A549 (cell line): ENCODE results near the gene RPL21.
"Not testable (repeated sequence)": the region's sequence is repeated elsewhere in the genome, so short reads cannot be mapped to it uniquely, and the experiment has no call there.

Source experiments
- CBX2 ChIP-seq: fragments of 200-600 bp; sonication (generic); IDR thresholded peaks from 2 replicates; pipeline ENCODE4 v1.6.1; 2016; ENCODE audit warnings: low read depth, mild to moderate bottlenecking, borderline replicate concordance
- CEBPB ChIP-seq, 2 experiments: fragments of >200 bp in 1 of 2; sonication (Bioruptor Twin) in 1 of 2; formaldehyde crosslinking in 1 of 2; IDR thresholded peaks; 2 replicates each; pipeline ENCODE4 v1.6.1; 2012 to 2016
- JUNB ChIP-seq: fragments of >200 bp; sonication (Bioruptor Twin); formaldehyde crosslinking; IDR thresholded peaks from 2 replicates; pipeline ENCODE4 v1.6.1; 2016
- MAZ ChIP-seq: fragments of 150-350 bp; IDR thresholded peaks from 2 replicates; pipeline ENCODE4 v1.6.1; 2014; ENCODE audit warnings: antibody characterized with exemption, low read depth, low read length, borderline replicate concordance
- PHF8 ChIP-seq: fragments of 200-600 bp; sonication (generic); IDR thresholded peaks from 2 replicates; pipeline ENCODE4 v1.6.1; 2016; ENCODE audit warnings: low read depth, mild to moderate bottlenecking, antibody characterized with exemption, moderate library complexity, borderline replicate concordance
- POLR2A ChIP-seq: IDR thresholded peaks from 2 replicates; pipeline ENCODE4 v1.6.1; 2012; ENCODE audit warnings: mild to moderate bottlenecking, low read length
- RARB ChIP-seq: fragments of 250-450 bp; sonication (Bioruptor Pico); IDR thresholded peaks from 2 replicates; pipeline ENCODE4 v1.8.0; 2021; ENCODE audit warnings: mild to moderate bottlenecking, moderate library complexity
- RNF2 ChIP-seq: fragments of 200-600 bp; sonication (generic); IDR thresholded peaks from 2 replicates; pipeline ENCODE4 v1.6.1; 2016; ENCODE audit warnings: low read depth, mild to moderate bottlenecking, antibody characterized with exemption, moderate library complexity, borderline replicate concordance
- SMC3 ChIP-seq: fragments of >200 bp; sonication (Bioruptor Twin); formaldehyde crosslinking; IDR thresholded peaks from 3 replicates; pipeline ENCODE4 v1.6.1; 2018; ENCODE audit warnings: inconsistent platforms
- ZNF302 ChIP-seq: fragments of 250-450 bp; sonication (Bioruptor Pico); IDR thresholded peaks from 2 replicates; pipeline ENCODE4 v1.9.0; 2021; ENCODE audit warnings: inconsistent platforms, mild to moderate bottlenecking, moderate library complexity
- TF ChIP-seq, protein P1 (sequence below): fragments of >200 bp; sonication (Bioruptor Twin); formaldehyde crosslinking; IDR thresholded peaks from 3 replicates; pipeline ENCODE4 v1.5.1; 2016
- TF ChIP-seq, protein P2 (sequence below): fragments of 250-450 bp; sonication (Bioruptor Pico); IDR thresholded peaks from 2 replicates; pipeline ENCODE4 v1.5.0; 2021; ENCODE audit warnings: mild to moderate bottlenecking, moderate library complexity, borderline replicate concordance

DNA sequence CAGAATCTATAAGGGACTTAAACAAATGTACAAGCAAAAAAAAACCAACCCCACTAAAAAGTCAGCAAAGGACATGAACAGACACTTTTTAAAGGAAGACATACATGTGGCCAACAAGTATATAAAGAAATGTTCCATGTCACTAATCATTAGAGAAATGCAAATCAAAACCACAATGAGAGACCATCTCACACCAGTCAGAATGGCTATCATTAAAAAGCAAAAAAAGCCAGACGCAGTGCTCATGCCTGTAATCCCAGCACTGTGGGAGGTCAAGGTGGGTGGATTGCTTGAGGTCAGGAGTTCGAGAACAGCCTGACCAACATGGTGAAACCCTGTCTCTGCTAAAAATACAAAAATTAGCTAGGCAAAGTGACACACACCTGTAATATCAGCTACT lies 29.3 kb upstream of the RPL21 start:
- TF ChIP-seq RNF2; POLR2A; RARB (CRISPR knock-in tag); CBX2; CEBPB (IDR thresholded peaks at IDR 0.05); JUNB; PHF8; SMC3; ZNF302; MAZ: not testable (repeated sequence)
- TF ChIP-seq, protein P1, sequence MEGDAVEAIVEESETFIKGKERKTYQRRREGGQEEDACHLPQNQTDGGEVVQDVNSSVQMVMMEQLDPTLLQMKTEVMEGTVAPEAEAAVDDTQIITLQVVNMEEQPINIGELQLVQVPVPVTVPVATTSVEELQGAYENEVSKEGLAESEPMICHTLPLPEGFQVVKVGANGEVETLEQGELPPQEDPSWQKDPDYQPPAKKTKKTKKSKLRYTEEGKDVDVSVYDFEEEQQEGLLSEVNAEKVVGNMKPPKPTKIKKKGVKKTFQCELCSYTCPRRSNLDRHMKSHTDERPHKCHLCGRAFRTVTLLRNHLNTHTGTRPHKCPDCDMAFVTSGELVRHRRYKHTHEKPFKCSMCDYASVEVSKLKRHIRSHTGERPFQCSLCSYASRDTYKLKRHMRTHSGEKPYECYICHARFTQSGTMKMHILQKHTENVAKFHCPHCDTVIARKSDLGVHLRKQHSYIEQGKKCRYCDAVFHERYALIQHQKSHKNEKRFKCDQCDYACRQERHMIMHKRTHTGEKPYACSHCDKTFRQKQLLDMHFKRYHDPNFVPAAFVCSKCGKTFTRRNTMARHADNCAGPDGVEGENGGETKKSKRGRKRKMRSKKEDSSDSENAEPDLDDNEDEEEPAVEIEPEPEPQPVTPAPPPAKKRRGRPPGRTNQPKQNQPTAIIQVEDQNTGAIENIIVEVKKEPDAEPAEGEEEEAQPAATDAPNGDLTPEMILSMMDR: not testable (repeated sequence)
- TF ChIP-seq, protein P2, sequence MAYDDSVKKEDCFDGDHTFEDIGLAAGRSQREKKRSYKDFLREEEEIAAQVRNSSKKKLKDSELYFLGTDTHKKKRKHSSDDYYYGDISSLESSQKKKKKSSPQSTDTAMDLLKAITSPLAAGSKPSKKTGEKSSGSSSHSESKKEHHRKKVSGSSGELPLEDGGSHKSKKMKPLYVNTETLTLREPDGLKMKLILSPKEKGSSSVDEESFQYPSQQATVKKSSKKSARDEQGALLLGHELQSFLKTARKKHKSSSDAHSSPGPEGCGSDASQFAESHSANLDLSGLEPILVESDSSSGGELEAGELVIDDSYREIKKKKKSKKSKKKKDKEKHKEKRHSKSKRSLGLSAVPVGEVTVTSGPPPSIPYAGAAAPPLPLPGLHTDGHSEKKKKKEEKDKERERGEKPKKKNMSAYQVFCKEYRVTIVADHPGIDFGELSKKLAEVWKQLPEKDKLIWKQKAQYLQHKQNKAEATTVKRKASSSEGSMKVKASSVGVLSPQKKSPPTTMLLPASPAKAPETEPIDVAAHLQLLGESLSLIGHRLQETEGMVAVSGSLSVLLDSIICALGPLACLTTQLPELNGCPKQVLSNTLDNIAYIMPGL (CRISPR knock-in tag): not testable (repeated sequence)
